Embryonic facial prominence (tissue), 1 donor: ENCODE measurements around the gene RALA.
"Not testable (repeated sequence)": the region's sequence is repeated elsewhere in the genome, so short reads cannot be mapped to it uniquely, and the experiment has no call there.

Experiments
- DNase-seq: peaks from one replicate; pipeline ENCODE4 v3.0.0-alpha.2; 2016; ENCODE audit errors: extremely low spot score

RALA gene

GRCh38 chr7:39645482-39646407 is 22.4 kb downstream of the RALA start:
- DNase-seq: no peak

- no peak for DNase-seq
Measured at GRCh38 chr7:39647816-39648215, 24.4 kb downstream of the RALA start.

- no peak for DNase-seq
Measured at GRCh38 chr7:39650676-39651075, 27.3 kb downstream of the RALA start.

GRCh38 chr7:39651265-39651664 is 27.9 kb downstream of the RALA start:
- DNase-seq: no peak

GRCh38 chr7:39656415-39656814 is 33.0 kb downstream of the RALA start:
- DNase-seq: no peak

- no peak for DNase-seq
Measured at GRCh38 chr7:39659356-39660013, 36.1 kb downstream of the RALA start.

GRCh38 chr7:39661960-39662359 is 38.6 kb downstream of the RALA start:
- DNase-seq: no peak

GRCh38 chr7:39663263-39663662 is 39.9 kb downstream of the RALA start:
- no peak for DNase-seq

- no peak for DNase-seq
Measured at GRCh38 chr7:39664057-39664456, 40.7 kb downstream of the RALA start.

GRCh38 chr7:39664585-39664984 is 41.2 kb downstream of the RALA start:
- DNase-seq: no peak

GRCh38 chr7:39666562-39666961 is 43.2 kb downstream of the RALA start:
- no peak for DNase-seq

GRCh38 chr7:39667341-39667923 is 44.1 kb downstream of the RALA start:
- DNase-seq: no peak

- DNase-seq: not testable (repeated sequence)
Measured at GRCh38 chr7:39668280-39668679, 44.9 kb downstream of the RALA start.

- no peak for DNase-seq
Measured at GRCh38 chr7:39670052-39670451, 46.7 kb downstream of the RALA start.

GRCh38 chr7:39670934-39671333 is 47.6 kb downstream of the RALA start:
- no peak for DNase-seq

GRCh38 chr7:39672176-39672575 is 48.8 kb downstream of the RALA start:
- no peak for DNase-seq

GRCh38 chr7:39673868-39674267 is 50.5 kb downstream of the RALA start:
- DNase-seq: no peak

- no peak for DNase-seq
Measured at GRCh38 chr7:39674406-39674805, 51.0 kb downstream of the RALA start.

- no peak for DNase-seq
Measured at GRCh38 chr7:39676346-39676745, 53.0 kb downstream of the RALA start.

GRCh38 chr7:39678930-39679709 is 55.7 kb downstream of the RALA start:
- DNase-seq: no peak

GRCh38 chr7:39679874-39680273 is 56.5 kb downstream of the RALA start:
- DNase-seq: not testable (repeated sequence)

GRCh38 chr7:39681887-39682441 is 58.6 kb downstream of the RALA start:
- no peak for DNase-seq
